AG09309 (cell line): ENCODE results near the gene MME.

Experiments
- DNase-seq: peaks from one replicate; pipeline ENCODE4 v3.0.0-alpha.2; 2010; ENCODE audit warnings: low read depth
- H3K4me3 ChIP-seq: 2 replicates; pipeline ENCODE4 v1.5.1; 2011; ENCODE audit warnings: mild to moderate bottlenecking, low read depth, low read length, moderate library complexity; ENCODE audit not compliant: control insufficient read depth
- CTCF ChIP-seq: IDR thresholded peaks from 2 replicates; pipeline ENCODE4 v1.5.1; 2011; ENCODE audit warnings: mild to moderate bottlenecking, low read depth, low read length, inconsistent platforms; ENCODE audit not compliant: insufficient read depth, control insufficient read depth; ENCODE audit errors: missing control alignments

Gene MME

GRCh38 chr3:155079746-155080487 lies at the start of gene MME:
Gene MME (plus strand): TSS chr3:155080319. CDS start chr3:155084168, 3,849 bp downstream.
- H3K4me3 ChIP-seq = peak within 1 kb of the TSS; percentile 63
- DNase-seq = peak; percentile 45
- no peak for TF ChIP-seq CTCF

GRCh38 chr3:155031186-155031585 lies 48.9 kb upstream of the MME start:
- DNase-seq = no peak
- H3K4me3 ChIP-seq = no peak overlapping the region
- no peak for TF ChIP-seq CTCF

GRCh38 chr3:155032918-155033317 lies 47.2 kb upstream of the MME start:
- TF ChIP-seq CTCF = no peak
- DNase-seq = no peak
- H3K4me3 ChIP-seq = no peak overlapping the region

GRCh38 chr3:155034786-155035185 lies 45.3 kb upstream of the MME start:
- no peak for TF ChIP-seq CTCF
- H3K4me3 ChIP-seq = no peak overlapping the region
- DNase-seq = no peak

GRCh38 chr3:155035553-155035952 lies 44.6 kb upstream of the MME start:
- DNase-seq = no peak
- no peak overlapping the region for H3K4me3 ChIP-seq

GRCh38 chr3:155037508-155038202 lies 42.5 kb upstream of the MME start:
- DNase-seq = no peak
- H3K4me3 ChIP-seq = no peak overlapping the region
- no peak for TF ChIP-seq CTCF

More at GRCh38 chr3:155035553-155035952, 44.6 kb upstream of the MME start:
- TF ChIP-seq CTCF = no peak
